HG03469 (cell line): ENCODE results near the gene ACSS1.

Source experiments
- ATAC-seq: cut with Tn5 transposase; IDR thresholded peaks from one replicate; pipeline ENCODE4 v1.9.1; 2021; ENCODE audit warnings: mild to moderate bottlenecking, moderate library complexity, moderate number of reproducible peaks; ENCODE audit not compliant: unreplicated experiment

Gene ACSS1

DNA sequence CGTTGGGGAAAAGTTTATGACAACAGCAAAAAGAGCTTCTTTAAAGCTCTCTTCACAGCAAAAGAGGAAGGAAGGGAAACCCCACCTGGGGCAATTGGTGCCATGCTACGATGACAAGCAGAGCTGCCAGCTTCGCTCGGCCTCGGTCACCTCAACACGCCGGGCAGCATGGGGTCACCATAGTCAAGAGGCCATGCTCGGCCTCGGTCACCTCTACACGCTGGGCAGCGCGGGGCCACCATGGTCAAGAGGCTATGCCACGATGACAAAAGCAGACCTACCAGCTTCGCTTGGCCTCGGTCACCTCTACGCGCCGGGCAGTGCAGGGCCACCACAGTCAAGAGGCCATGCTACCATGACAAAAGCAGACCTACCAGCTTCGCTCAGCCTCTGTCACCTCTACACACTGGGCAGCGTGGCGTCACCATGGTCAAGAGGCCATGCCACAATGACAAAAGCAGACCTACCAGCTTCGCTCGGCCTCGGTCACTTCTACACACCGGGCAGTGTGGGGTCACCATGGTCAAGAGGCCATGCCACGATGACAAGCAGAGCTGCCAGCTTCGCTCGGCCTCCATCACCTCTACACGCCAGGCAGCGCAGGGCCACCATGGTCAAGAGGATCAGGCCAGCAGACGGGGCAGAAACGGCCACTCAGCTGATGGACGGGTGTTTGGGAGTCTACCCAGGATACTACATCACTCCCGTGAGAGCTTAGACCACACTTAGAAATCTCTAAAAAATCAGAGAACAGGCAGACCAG lies 77.5 kb downstream of the ACSS1 start:
- no peak for ATAC-seq

DNA sequence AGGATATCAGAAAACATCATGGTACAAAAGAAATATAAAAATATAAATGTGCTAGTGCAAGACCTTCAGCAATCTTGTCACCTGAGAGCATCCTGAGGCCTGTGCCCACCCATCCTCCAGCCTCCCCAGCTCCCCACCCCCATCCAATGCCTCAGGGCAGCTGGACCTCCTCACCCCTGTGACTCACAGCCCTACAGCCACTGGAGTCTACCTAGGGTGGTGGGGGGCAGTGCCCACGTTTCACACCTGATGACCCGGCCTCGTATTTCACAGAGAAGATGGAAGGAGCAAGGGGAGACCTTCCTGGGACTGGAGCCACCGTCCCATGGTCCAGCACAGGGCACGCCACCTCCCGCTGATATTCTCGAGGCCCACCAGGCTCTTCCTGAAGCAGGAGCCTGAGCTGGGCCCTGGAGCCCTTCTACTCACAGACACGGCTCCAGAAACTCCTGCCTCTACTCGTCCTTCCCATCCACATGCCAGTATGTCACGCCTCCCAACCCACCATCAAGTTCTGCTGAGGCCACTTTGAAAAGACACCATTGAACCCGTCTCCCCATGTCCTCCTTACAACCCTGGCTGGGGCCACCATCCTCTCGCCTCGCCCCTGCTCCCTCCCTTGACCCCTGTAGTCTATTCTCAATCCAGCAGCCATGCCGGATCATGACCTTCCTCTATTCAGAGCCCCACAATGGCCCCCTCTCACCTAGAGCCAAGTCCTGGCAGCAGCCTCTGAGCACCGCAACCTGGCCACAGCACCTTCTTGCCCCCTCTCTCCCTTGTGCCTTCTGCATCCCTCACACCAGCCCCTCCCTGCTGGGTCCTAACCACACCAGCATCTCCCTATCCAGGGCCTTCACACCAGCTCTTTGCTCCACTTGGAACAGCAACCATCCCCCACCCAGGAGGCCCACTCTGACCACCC lies 78.6 kb downstream of the ACSS1 start:
- ATAC-seq: no peak

DNA sequence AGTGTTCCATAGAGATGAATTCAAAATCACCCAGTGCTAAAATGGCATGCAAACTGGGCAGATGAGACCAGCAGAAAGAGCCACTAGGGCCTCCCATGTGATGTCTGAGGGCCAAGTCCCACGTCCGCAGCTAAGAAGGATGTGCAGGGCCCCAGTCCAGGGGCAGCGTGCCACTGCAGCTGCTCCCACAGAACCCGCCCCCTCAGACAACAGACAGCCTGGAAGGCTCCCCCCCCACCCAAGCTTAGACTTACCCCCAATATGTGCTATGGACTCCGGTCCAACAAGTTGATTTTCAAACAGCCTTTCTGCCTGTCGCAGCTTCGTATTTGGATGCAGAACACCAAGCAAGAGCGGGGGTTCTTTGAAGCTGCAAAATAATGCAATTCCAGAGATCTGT lies 79.4 kb downstream of the ACSS1 start:
- no peak for ATAC-seq

DNA sequence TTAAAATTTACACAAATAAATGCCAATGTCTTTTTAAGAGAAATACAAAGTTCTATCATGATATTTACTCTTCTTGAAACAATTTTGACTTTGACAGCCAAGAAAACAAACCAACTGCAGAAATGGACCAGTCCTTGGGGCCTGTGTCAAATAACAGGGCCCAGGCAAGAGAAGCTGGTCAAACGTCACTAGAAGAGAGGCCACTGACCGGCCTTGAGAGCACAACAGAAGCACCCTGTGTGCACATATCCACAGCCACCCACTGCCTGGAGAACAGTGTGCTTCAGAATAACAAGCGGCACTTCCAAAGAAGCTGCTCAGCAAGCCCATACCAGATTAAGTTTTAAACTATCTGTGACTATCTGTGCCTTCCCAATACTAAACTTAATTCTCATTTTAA lies 80.1 kb downstream of the ACSS1 start:
- no peak for ATAC-seq

DNA sequence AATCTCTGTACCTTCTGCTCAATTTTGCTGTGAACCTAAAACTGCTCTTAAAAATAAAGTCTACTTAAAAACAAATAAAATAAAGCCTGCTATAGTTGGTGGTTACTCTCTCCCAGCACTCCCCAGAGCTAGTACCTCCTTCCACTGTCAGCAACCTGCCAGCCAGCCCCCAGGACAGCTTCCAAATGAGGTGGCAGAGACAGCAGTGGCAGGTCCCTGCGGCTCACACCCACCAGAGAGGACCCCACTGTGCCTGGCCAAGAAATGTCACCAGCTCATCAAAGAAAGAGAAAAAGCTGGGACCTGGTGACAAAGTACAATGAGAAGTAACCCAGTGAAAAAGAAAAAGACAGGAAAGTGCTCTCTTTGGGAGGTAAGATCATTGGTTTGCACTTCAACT lies 80.6 kb downstream of the ACSS1 start:
- no peak for ATAC-seq

DNA sequence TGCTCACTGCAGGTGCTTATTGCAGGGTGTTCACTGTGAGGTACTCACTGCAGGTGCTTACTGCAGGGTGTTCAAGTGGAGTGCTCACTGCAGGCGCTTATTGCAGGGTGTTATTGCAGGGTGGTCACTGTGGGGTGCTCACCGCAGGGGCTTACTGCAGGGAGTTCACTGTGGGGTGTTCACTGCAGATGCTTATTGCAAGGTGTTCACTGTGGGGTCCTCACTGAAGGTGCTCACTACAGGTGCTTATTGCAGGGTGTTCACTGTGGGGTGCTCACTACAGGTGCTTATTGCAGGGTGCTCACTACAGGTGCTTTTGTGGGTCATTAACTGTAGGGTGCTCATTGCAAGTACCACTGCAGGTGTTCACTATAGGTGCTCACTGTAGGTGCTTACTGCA lies 85.6 kb downstream of the ACSS1 start:
- ATAC-seq: no peak

DNA sequence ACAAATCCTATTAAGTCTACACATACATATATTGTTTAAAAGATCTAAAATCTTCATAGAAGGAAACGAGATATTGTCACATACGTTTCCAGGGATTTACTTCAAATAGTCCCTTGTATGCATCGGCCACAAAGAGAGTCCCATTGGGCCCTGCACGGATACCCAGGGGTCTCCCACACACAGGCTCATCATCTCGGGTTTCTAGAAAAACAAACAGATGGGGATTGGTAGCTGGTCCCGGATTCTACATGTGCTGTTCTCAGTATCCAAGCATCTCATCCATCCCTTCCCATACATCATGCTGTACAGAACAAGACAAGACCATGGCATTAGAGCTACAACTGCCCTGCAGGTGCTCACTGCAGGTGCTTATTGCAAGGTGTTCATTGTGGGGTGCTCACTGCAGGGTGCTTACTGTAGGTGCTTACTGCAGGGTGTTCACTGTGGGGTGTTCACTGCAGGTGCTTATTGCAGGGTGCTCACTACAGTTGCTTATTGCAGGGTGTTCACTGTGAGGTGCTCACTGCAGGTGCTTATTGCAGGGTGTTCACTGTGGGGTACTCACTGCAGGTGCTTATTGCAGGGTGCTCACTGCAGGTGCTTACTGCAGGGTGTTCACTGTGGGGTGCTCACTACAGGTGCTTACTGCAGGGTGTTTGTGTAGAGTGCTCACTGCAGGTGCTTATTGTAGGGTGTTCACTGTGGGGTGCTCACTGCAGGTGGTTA lies 86.4 kb downstream of the ACSS1 start:
- ATAC-seq: no peak

DNA sequence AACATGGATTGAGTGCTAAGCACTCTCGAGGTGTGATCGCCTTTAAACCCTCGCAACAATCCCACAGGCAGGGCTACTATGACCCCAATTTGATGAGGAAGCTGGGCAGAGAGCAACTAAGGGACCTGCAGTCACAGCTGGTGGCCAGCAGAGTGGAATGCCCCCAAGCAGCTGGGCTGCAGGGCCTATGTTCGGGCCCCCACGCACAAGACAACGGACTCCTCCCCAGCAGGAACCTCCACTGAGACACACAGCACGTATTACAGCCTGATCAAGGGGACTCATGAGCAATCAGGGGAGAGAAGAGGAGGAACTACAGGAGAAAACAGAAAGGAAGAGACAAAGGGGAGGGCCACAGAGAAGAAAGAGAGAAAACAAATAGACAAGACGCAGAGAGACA lies 87.2 kb downstream of the ACSS1 start:
- no peak for ATAC-seq

DNA sequence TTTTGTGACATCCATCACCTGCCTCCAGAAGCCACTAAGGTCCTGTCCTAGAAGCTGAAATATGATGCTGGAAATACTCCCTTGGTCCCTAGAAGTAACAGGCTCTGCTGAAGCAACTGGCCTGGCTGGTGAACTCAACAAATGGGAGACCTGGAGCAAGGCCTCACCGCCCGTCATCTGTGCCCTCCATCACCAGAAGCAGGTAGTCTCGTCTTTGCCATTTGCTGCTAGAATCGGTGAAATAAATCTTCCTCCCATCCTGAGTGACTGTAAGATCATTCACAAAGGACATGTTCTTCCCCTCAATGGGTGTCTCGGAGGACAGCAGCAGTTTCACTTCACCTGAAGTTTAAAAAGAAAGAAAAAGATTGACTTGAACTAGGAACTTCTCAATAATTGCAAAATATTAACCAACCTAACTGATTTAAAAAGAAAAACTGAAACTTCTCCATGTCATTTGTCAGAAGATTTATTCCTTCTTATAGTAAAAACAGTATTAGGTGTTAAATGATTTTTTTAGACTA lies 87.8 kb downstream of the ACSS1 start:
- ATAC-seq: no peak

DNA sequence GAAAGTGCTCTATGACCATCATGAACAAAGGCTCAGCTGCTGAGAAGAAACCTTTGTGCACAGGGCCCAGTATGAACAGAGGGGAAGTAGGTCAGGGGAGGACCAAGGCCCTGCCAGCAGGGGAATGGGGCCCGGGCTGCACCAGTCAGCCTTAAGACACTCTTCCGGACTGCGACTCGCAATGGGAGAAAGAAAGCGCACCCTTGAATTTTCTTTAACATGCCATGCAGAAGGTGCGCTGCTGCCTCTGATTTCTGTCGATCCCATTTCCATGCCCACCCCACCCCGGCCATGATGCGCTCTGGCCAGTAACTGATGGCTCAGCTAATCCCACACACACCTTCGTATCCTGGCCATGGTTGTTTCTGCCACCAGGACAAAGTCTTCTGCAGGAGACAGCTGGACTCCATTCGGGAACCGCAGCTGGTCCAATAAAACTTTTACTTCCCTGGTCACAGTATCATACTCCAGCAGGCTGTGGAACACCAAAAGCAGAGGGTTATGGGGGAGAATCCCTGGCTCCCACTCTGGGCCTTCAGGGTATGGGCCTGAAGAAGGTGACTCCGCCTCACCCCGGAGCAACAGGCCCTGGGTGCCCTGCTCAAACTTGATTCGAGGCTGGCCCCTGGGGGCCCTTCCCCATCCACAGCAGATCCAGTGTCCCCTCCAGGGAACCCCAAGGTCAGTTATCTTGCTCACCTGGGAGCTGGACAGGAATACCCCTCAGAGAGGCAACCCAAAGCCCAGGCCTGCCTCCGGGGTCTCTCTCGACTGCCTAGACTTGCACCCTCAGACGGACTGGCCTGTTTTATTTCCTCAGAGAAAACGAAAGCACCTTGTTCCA lies 88.5 kb downstream of the ACSS1 start:
- no peak for ATAC-seq

DNA sequence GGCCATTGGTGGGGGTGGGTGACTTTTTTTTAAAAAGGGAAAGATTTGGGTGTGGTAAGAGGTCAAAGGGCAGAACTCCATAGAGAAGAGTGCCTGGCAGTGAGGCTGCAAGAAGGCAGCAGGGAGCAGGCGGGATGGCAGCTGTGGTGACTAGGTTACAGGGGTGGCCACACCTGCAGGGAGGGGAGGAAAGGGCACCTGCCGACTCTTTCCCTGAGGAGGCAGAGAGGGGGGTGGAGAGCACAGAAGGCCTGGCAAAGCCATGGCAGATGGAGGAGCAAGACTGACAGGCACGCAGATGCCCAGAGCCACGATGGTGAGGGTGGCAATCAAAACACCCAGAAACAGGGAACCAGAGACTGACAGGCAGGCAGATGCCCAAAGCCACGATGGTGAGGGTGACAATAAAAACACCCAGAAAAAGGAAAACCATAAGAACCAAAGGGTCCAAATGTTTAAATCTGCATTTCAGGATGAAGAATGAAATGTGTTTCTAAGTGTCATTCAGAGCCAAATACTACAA lies 89.6 kb downstream of the ACSS1 start:
- ATAC-seq: no peak

DNA sequence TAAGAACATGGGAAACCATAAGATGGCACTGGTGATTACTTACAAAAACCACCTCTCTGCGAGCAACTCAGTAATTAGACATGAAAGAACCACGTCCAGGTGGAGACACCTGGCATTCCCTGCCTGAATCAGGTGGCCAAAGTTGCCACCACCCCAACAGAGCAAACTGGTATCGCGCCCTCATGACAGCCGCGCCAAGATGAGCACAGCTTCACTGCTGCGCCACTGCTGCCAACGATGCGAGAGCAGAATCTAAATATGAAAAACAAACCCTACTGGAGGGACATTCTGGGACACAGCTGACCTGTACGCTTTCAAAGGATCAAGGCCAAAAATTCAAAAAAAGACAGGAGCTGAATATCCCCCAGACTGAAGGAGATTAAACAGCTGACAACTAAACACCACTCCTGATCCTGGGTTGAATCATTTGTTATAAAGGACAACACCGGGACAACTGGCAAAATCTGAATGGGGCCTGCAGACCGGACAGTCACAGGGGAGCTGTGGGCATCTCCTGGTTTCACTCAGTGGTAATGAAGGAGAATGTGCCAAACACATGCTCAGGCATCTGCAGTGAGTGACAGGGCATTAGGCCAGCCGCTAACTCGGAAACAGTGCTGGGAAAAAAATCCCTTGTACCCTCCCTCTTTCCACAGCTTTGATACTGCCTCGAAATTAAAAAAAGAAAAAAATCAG lies 91.5 kb downstream of the ACSS1 start:
- ATAC-seq: no peak

DNA sequence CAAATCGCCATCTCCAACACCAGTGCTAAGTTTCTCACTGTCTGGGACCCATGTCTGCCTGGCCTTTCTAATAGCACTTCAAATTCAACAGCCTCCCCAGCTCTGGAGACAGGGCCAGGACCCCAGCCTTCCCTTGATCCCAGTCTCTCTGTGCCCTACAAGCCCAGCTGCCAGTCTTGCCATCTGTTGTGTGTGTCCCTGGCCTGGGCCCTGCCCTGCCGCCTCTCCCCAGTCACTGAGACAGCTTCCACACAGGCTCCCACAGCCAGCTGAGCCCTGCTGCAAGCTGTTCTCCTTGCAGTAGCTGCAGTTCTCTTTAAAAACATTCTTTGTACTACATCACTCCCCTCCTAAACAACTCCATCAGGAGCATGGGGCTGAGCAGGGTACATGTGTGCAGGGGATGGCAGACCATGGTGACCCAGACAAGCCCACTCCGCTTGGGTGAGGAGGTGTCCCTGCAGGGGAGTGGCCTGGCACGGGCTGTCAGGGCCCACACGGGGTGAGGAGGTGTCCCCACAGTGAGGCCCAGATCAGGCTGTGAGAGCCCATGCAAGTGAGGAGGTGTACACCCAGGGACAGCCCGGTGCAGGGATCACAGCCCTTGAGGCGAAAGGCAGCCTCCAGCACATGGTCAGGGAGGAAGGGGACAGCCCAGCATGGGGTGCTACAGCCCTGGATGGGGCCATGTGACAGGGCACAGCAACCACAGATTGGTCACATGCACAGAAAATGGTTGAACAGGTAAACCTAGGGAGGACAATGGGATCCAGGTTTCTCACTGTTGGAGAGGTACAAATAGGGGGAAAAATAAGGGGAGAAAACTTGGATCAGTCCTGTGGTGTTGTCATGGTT lies 92.6 kb downstream of the ACSS1 start:
- no peak for ATAC-seq

DNA sequence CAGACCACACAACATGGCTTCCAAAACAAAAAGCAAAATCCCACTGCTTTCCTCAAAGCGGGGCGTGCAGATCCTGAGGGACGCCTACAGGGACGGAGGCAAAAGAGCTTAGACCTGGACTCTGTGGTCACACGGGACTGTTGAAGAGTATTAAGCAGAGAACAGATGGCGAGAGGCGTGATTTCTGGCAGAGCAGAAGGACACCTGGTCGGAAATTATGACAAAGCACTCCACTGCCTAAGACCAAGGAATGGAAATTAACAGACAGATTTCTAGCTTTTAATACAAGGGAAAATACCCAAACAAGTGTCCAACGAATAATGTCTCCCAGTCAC lies 93.5 kb downstream of the ACSS1 start:
- ATAC-seq: no peak

DNA sequence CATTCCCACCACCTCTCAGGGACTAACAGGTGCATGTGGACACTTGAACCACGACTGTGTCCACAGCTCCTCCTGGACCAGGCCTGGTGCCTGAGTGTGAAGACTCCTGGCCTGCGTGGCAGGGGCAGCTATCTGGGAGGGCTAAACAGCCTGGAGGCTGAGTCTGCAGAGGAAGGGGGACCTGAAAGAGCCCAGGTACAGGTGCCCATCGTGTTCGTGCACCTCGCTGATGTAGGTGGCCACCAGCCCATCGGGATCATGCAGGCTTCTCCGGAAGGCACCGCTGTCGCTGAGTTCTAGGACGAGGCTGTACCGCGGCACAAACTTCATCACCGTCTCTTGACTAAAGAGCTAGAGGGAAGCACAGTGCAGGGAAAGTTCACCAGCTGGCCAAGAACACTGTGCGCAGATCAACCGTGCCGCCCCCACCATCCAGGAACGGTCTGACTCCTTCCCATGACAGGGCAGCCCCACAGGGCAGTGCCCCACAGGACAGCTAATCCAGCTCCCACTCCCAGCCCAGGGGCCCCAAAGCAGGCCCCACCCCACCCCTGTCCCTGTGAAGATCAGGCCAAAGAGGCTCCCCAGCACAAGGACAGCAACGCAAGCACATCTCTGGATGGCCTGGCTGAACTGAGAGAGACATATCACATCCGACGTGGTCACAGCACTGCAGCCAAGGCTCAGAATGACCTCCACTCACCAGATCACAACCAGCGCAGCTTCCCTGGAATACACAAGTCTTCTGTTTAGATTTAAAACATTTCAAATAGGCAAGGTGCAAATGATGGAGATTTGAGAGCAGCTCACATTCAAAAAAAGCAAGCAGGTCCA lies 94.0 kb downstream of the ACSS1 start:
- no peak for ATAC-seq

DNA sequence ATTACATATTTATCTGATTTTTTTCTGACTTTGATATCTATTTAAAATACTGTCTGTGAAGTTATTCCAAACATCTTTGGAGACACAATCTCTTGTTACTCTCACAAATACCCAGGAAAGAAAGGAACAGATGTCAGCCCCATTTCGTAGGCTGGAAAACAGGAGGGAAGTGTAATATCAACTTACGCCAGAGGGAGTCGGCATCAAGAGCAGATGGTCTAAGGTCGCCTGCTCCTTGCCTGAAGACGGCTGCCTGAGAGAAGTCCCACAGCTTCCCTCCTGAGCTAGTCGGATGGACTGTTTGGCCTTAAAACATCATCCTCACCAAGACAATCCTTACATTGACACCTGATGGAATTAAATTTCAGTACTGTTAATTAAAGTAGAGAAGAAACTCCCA lies 95.4 kb downstream of the ACSS1 start:
- ATAC-seq: no peak

DNA sequence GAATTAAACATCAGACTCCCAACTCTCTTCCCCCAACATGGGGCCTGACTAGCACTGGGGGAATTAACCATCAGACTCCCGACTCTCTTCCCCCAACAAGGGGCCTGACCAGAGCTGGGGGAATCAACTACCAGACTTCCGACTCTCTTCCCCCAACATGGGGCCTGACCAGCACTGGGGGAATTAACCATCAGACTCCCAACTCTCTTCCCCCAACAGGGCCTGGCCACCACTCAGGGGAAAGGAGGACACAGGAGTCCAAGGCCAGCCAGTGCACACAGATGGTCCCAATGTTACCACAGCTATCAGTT lies 95.8 kb downstream of the ACSS1 start:
- ATAC-seq: no peak
